Smooth muscle cell of the brain vasculature (primary cell): Measurements from ENCODE around the gene NPR3.

Experiments used
- DNase-seq: peaks from one replicate; pipeline ENCODE4 v3.0.0-alpha.2; 2012; ENCODE audit warnings: low read depth, low spot score

Gene NPR3

GRCh38 chr5:32805971-32806638, 95.0 kb downstream of the NPR3 start:
- peak; percentile 70 for DNase-seq

- no peak for DNase-seq
These were observed 97.7 kb downstream of the NPR3 start for GRCh38 chr5:32808783-32809182.

GRCh38 chr5:32810804-32811203, 99.7 kb downstream of the NPR3 start:
- no peak for DNase-seq

- DNase-seq = no peak
These were observed 101.3 kb downstream of the NPR3 start for GRCh38 chr5:32812399-32812798.

- no peak for DNase-seq
These were observed 103.0 kb downstream of the NPR3 start for GRCh38 chr5:32814141-32814540.

- no peak for DNase-seq
These were observed 103.5 kb downstream of the NPR3 start for GRCh38 chr5:32814620-32815019.

- no peak for DNase-seq
These were observed 116.9 kb downstream of the NPR3 start for GRCh38 chr5:32827981-32828380.

- no peak for DNase-seq
These were observed 117.4 kb downstream of the NPR3 start for GRCh38 chr5:32828492-32828891.

- no peak for DNase-seq
These were observed 120.5 kb downstream of the NPR3 start for GRCh38 chr5:32831624-32832023.

- no peak for DNase-seq
These were observed 122.0 kb downstream of the NPR3 start for GRCh38 chr5:32833127-32833526.

- DNase-seq = no peak
These were observed 122.5 kb downstream of the NPR3 start for GRCh38 chr5:32833663-32834062.

- DNase-seq = no peak
These were observed 123.1 kb downstream of the NPR3 start for GRCh38 chr5:32834251-32834650.

GRCh38 chr5:32836176-32836575, 125.1 kb downstream of the NPR3 start:
- no peak for DNase-seq

- no peak for DNase-seq
These were observed 126.1 kb downstream of the NPR3 start for GRCh38 chr5:32837211-32837610.

GRCh38 chr5:32839106-32839505, 128.0 kb downstream of the NPR3 start:
- DNase-seq = no peak

- DNase-seq = no peak
These were observed 129.5 kb downstream of the NPR3 start for GRCh38 chr5:32840606-32841005.
